AML-193 (cell line): ENCODE results near the gene SKA1.

Experiments used
- DNase-seq, 2 experiments: peaks; one replicate each; lab custom pipeline; 2025; lab: John Stamatoyannopoulos, UW

Gene SKA1, protein sequence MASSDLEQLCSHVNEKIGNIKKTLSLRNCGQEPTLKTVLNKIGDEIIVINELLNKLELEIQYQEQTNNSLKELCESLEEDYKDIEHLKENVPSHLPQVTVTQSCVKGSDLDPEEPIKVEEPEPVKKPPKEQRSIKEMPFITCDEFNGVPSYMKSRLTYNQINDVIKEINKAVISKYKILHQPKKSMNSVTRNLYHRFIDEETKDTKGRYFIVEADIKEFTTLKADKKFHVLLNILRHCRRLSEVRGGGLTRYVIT

DNA sequence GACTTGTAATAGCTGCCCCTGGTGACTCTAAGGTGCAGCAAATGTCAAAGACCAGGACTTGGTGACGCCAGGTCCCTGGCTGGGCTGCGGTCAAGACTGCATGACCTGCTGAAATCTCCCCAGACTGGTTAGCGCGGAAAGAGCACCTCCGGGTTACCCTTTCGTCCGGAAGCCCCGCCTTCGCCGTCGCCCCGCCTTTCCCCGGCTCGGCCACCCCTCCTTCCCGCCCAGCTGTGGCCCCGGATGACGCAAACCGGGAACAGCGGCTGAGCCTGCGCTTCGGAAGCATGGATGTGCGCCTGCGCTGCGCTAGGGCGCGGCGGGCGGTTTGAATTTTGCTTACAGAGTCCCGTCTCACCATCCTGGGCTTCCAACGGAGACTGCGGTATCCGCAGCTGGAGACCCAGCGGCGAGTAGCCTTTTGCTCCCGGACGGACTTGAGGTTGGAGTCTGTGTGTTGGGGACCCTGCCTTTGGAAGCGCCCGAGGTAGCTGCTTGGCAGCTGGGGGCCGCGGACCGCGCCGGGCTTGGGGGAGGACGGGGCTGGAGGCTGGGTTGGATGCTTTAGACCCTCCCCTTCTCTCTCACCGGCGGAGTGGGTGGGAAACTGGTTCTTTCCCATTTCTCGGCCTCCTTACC, at the start of gene SKA1:
Gene SKA1 (plus strand): TSS at position 294 of the 639 bp plus-strand sequence. CDS start 785 bp downstream, outside the sequence.
- peak; percentile 87 to 89 for DNase-seq

DNA sequence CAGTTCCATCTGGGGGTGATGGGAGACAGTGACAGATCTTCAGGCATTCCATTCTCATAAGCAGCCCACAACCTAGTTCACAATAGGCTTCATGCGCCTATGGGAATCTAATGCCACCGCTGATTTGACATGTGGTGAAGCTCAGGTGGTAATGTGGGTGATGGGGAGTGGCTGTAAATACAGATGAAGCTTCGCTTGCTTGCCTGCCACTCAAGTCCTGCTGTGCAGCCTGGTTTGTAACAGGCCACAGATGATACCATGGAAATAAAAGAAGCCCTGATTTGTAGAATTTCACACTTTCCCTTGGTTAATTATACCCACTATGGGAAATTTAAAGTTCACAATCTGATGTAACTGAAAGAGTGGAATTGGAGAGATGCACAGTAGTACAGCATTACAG, 46.9 kb upstream of the SKA1 start:
- no peak for DNase-seq

- no peak for DNase-seq
Observed at GRCh38 chr18:50330176-50330575, 44.7 kb upstream of the SKA1 start.

DNA sequence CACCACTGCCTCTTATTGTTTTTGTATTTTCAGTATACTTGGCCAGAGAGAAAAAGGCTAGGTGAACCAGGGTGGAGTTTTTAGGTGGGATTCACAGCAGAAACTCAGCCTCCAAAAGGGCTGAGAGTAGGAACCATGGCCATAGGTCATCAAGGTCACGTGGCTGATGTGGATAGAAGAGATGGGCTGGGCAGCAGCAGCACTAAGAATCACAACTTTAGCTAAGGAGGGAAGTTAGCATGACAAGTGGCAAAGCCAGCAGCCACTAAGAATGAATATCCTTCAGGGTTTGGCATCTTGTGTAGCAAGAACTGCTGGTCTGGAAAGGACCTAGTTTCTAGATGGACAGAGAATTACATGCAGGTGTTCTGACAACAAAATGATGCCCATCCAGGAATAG, 43.2 kb upstream of the SKA1 start:
- no peak for DNase-seq

DNA sequence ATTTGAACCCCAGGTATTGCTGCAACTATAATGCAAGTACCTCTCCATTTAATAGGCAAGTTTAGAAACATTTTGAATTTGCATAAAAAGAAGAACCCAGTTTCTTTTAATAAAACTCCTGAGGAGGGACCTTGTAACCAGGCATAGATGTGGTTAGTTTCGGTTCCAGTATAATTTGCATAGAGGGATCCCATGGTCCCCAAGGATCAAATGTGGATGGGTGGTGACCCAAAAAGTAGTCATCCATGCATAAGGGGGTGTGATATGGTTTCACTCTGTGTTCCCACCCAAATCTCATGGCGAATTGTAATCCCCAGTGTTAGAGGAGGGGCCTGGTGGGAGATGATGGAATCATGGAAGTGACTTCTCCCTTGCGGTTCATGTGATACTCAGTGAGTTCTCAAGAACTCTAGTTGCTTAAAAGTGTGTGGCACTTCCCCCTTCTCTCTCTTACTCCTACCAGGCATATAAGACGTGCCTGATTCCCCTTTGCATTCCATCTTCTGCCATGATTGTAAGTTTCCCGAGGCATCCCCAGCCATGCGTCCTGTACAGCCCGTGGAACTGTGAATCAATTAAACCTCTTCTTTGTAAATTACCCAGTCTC, 40.2 kb upstream of the SKA1 start:
- no peak for DNase-seq

DNA sequence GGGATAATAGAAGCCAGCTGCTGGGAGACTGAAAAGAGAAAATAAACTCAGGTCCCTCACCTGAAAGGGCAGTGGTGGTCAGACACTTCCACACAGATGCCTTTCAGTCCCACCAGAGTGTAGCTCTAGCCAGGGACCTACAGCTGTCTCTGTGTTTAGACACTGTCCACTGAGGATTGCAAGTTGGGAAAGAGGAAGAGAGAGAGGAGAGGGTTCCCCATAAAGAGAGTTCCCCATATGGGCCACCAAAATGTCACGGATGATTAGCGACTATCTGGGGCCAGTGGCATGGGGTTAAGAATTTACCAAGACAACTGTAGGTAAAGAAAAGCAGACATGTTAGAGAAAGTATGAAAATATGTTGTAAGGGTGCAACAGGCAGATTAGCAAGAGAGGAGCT, 36.7 kb upstream of the SKA1 start:
- DNase-seq, result no peak

DNA sequence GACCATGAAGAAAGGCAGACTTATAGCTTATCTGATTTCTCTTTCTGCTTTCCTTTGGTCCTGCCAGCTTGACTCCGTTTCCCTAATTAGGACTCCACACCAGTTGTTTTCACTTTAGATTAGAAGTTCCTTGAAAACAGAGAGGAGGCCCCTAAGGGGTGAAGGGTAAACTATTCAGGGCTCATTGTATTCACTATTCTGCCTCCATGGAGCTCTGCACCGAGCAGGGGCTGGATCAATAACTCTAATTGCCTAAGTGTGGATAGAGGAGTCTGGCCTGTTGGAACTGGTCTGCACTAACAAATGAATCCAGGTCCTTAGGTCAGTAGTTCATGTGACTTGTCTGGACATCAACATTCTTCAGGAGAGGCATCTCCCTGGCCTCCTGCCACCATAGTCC, 36.1 kb upstream of the SKA1 start:
- no peak for DNase-seq

DNA sequence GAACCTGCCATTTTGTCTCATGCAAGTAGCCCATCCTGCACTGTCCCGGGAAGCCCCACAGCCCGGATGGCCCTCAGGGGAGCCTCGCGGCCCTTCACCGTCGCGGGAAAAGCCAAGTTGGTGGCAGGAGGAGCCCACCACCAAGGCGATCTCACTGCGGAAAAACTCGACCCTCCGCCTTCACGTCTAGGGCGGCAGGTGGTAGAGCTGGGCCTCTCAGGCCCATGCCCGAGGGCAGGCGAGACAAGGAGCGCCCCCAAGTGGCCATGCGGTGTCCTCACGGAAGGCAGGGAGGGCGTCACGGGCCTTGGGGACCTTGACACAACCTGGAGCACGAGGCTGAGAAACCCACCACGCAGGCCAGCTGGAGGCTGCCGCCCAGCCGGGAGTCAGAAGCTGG, 34.8 kb upstream of the SKA1 start:
- no peak for DNase-seq

DNA sequence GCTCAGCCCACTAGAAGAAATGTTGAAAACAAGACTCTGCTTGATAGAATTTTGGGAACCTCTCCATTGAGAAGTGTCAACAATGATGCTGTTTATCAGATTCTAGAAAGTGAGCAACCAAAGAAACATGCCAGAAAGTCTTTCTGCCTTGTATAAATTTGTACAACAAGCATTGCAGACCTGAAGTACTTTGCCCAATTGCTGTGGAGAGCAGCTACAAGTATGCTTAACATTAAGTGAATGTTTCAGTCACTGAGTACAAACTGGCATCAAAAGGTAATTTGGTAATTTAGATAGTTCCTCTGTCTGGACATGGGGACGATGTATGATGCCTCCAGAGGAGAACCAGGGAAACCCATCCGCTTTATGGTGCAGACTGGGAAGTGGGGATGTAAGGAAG, 33.4 kb upstream of the SKA1 start:
- no peak for DNase-seq

- no peak for DNase-seq
Observed at GRCh38 chr18:50350699-50351098, 24.1 kb upstream of the SKA1 start.

DNA sequence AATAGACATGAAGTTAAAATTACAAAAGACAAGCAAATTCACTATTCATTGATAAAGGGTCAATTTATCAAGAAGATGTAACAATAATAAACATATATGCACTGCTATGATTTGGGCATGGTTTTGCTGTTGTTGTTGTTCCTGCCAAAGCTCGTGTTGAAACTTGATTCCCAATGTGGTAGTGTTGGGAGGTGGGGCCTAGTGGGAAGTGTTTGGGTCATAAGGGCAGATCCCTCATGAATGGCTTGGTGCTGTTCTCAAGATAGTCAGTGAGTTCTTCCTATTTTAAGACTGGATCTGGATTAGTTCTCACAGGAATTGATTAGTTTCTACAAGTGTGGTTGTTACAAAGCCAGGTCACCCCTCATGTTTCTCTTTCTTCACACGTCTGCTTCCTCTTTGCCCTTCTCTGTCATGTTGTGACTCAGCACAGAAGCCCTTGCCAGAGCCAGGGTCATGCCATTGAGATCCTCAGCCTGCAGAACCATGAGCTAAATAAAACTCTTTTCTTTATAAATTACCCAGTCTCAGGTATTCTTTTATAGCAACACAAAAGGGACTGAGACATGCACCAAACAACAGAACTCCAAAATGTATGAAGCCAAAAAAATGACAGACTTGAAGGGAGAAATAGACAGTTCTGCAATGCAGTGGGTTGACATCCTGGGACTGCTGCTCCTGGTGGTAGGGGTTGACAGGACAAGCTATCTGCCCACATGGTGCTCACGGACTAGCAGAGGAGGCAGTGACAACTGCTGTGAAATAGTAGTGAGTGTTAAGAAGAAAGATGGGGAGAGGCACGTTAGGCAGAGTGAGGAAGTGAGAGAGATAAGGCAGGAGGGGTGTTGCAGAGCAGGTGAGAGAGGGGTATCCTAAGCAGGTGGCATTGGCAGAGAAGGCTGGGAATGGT, 18.6 kb upstream of the SKA1 start:
- DNase-seq, result peak; percentile 79 to 85

- no peak for DNase-seq
Observed at GRCh38 chr18:50358844-50359243, 16.0 kb upstream of the SKA1 start.

DNA sequence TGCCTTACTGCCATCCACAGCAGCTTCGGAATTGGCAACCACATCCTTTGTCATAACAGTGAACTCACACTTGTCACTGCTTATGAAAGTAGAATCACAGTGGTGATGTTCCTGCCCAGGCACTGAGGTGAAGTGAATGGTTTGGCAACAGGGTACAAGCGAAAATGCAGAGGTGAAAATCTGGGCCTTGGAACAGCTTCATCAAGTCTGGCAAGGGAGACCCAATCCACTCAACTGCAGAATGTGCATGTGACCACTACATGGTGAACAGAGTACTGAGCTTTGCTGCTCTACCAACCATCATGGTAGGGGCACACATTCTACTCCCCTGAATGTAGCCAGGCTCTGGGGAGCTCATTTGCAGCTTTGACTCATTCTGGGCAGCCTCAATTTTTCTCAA, 15.0 kb upstream of the SKA1 start:
- DNase-seq, result no peak

GRCh38 chr18:50360611-50361010, 14.2 kb upstream of the SKA1 start:
- DNase-seq, result no peak

GRCh38 chr18:50369672-50370071, 5.2 kb upstream of the SKA1 start:
- DNase-seq, result no peak

GRCh38 chr18:50372743-50373142, 2.1 kb upstream of the SKA1 start:
- peak; percentile 4 to 39 for DNase-seq

DNA sequence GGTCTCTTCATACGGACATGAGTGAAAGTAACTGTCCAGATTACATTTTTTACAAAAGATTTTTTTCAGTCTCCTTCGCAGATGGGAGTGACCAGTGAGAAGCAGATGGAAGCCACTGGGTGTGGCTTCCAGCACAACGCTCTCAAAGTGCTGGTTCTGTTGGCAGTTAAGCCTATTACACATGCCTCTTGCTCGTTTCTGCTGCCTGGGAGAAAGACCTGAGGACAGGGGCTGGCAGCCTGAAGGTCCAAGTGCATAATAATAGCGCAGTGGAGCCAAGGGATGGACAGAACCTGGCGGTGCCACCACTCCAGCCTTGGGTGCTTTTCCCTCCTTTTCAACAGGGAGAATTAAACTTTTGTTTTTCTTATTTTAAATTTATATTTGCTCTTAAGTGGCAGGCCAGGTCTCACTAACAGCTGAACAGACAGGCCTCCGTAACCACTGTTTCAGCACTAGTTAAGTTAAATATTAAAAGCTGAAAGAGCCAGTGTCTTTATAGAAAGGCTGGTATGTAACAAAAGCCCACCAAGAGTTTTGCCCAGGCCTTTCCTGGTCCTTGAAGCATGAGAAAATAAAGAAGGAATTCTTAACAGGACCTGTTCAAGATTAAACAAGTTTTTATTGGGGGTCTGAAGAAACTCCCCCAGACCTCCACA, 1.2 kb upstream of the SKA1 start:
- no peak for DNase-seq

DNA sequence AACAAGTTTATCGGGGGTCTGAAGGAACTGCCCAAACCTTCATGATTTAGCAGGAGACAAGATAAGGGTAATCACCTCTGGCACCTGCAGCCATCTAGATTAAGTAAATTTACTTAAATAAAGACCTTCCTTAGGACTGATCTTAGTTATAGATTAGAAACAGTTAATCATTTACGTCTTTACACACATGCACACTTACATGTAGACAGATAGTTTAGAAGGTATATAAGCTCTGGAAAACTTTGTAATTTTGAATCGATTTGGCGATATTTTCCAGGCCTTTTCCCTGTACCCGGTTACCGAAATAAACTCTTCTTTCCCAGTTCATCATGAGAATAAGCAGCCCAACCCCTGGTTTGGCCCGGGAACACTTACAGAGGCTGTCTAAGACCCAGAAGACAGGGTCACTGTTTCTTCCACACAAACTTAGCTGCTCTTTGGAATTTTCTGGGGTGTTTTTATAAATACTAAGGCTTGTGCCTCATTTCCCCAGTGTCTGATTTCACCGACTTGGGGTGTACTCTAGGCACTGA, 560 bp upstream of the SKA1 start:
- no peak for DNase-seq

DNA sequence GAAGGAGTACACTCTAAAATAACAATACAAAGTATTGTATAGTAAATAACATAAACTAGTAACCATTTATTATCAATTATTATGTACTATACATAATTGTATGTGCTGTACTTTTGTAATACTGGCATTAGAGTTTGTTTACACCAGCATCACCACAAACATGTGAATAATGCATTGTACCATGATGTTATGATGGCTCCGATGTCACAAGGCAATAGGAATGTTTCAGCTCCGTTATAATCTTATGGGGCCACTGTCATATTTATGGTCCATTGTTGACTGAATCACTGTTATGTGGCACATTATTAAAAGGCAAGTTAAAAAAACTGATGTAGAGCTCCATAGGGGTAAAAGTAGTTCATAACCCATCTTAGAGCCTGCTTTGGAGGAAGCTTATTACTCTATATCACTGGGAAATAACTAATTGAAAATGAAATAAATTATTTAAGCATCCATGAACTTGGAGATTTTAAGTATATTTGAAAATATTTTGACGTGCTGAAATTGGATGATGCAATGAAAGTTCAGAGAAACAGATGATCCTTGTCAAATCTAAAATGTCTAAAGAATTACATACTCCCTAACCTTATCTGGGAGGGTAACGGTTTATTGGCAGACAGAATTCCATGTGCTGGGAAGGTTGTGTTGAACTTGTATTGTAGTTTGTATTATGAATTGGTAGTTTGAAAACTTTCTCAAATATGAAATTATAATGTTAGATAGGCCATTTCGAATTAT, 2.4 kb downstream of the SKA1 start:
- no peak for DNase-seq

DNA sequence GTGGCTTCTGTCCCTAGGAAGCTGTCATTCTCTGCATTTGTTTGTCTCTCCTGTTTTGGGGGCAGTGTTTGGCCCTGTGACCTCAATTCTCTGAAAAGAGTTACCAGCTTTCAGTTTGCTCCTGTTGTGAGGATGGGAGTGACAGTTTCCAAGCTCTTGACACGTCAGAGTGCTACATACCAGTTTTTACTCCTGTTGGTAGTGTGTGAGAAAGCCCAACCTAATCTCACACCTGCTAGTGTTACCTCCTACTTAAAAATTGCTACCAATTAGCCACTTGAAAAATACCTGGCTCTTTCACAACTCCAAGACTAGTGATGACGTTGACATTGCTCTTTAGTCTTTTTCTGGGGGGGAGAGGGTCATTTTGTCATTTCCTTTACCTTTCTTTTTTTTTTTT, 14.1 kb downstream of the SKA1 start:
- DNase-seq, result no peak

DNA sequence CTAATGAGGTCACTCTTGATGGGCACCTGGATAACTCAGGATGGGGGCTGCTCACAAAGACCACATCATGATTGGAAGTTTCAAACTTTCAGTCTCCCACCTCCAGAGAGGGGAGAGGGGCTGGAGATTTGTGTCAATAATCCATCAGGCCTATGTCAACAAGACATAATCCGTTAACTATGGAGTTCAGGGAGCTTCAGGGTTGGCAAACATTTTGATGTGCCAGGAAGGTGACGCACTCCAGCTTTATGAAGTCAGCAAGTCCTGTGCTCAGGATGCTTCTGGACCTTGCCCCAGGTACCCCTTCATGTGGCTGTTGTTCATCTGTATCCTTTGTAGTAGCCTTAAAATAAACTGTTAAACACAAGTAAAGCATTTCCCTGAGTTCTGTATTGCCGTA, 19.0 kb downstream of the SKA1 start:
- no peak for DNase-seq
